SU-DHL-6 (cell line): ENCODE data around the gene GRAP2.
"Not testable (repeated sequence)": the region's sequence is repeated elsewhere in the genome, so short reads cannot be mapped to it uniquely, and the experiment has no call there.

Source experiments
- H2AFZ ChIP-seq: fragments of 200-600 bp; sonication (generic); 2 replicates; pipeline ENCODE4 v1.6.1; 2014; ENCODE audit warnings: low read depth, mild to moderate bottlenecking, moderate library complexity, mixed read lengths, antibody characterized with exemption, low read length; ENCODE audit not compliant: severe bottlenecking
- H3F3A ChIP-seq: fragments of 200-600 bp; shearing (Covaris generic); 2 replicates; pipeline ENCODE4 v1.6.0; 2016; ENCODE audit warnings: antibody characterized with exemption, mild to moderate bottlenecking; ENCODE audit not compliant: insufficient read depth
- H3K27ac ChIP-seq: fragments of 200-600 bp; sonication (generic); 2 replicates; pipeline ENCODE4 v1.5.1; 2016; ENCODE audit warnings: low read depth, mild to moderate bottlenecking, low read length, moderate library complexity, mixed read lengths
- H3K27me3 ChIP-seq: fragments of 200-600 bp; sonication (generic), shearing (Covaris generic); 2 replicates; pipeline ENCODE4 v1.6.0; 2014; ENCODE audit warnings: mild to moderate bottlenecking, low read length
- H3K36me3 ChIP-seq: fragments of 200-600 bp; sonication (generic); 2 replicates; pipeline ENCODE4 v1.6.1; 2014; ENCODE audit warnings: mild to moderate bottlenecking, low read length, mixed read lengths
- H3K4me2 ChIP-seq: fragments of 300-600, 200-600 bp; shearing (Covaris generic), sonication (generic); 2 replicates; pipeline ENCODE4 v1.6.0; 2014; ENCODE audit warnings: low read length, low read depth, mild to moderate bottlenecking; ENCODE audit not compliant: poor library complexity, severe bottlenecking
- H3K4me3 ChIP-seq: fragments of 200-600 bp; sonication (generic); 2 replicates; pipeline ENCODE4 v1.5.1; 2014; ENCODE audit warnings: antibody characterized with exemption, low read length, mild to moderate bottlenecking, mixed read lengths; ENCODE audit not compliant: insufficient read depth, poor library complexity, severe bottlenecking
- H3K79me2 ChIP-seq: fragments of 200-600 bp; sonication (generic); 2 replicates; pipeline ENCODE4 v1.6.1; 2014; ENCODE audit warnings: mild to moderate bottlenecking, low read length, moderate library complexity; ENCODE audit not compliant: insufficient read depth
- H3K9ac ChIP-seq: fragments of 200-600 bp; sonication (generic); 2 replicates; pipeline ENCODE4 v1.7.0; 2014; ENCODE audit warnings: mild to moderate bottlenecking, low read length
- H3K9me2 ChIP-seq: fragments of 200-600 bp; sonication (generic); replicated peaks from 2 replicates; pipeline ENCODE4 v1.6.1; 2014; ENCODE audit warnings: low read length; ENCODE audit not compliant: insufficient read depth
- H3K9me3 ChIP-seq: fragments of 200-600 bp; sonication (generic); 2 replicates; pipeline ENCODE4 v1.6.1; 2014; ENCODE audit warnings: low read length, mixed read lengths; ENCODE audit not compliant: insufficient read depth
- H4K20me1 ChIP-seq: fragments of 200-600 bp; sonication (generic); 2 replicates; pipeline ENCODE4 v1.6.1; 2014; ENCODE audit warnings: low read depth, mild to moderate bottlenecking, antibody characterized with exemption, low read length, moderate library complexity, mixed read lengths
- EZH2phosphoT487 ChIP-seq: fragments of 200-600 bp; sonication (generic), shearing (Covaris generic); conservative IDR thresholded peaks from 2 replicates; pipeline ENCODE4 v1.6.1; 2018; ENCODE audit warnings: mild to moderate bottlenecking, antibody characterized with exemption, low read length, moderate library complexity, mixed read lengths
- TF ChIP-seq, protein P1 (sequence below): fragments of 200-600 bp; sonication (generic); IDR thresholded peaks from one replicate; pipeline ENCODE4 v1.5.1; 2017; ENCODE audit warnings: antibody characterized with exemption, mild to moderate bottlenecking, low read length, moderate library complexity; ENCODE audit not compliant: insufficient read depth, poor library complexity, severe bottlenecking

Gene GRAP2

GRCh38 chr22:39856588-39856987 is 44.3 kb upstream of the GRAP2 start:
- Histone ChIP-seq H3K4me2 (no peak overlapping the region), H3F3A (no peaks in the 10 kb centered on the region), H3K27me3 (0 out of 2 replicates have a peak, but pooled peaks cover 3% of the 10 kb centered on the region), H3K9ac (no peak overlapping the region), H3K79me2 (no peaks in the 10 kb centered on the region), H3K9me2 (no peaks in the 10 kb centered on the region), H4K20me1 (no peaks in the 10 kb centered on the region), H3K27ac (no peak overlapping the region), H2AFZ (no peak overlapping the region), H3K4me3 (no peak overlapping the region), H3K36me3 (no peaks in the 10 kb centered on the region), H3K9me3 (no peaks in the 10 kb centered on the region)
- TF ChIP-seq, protein P1, sequence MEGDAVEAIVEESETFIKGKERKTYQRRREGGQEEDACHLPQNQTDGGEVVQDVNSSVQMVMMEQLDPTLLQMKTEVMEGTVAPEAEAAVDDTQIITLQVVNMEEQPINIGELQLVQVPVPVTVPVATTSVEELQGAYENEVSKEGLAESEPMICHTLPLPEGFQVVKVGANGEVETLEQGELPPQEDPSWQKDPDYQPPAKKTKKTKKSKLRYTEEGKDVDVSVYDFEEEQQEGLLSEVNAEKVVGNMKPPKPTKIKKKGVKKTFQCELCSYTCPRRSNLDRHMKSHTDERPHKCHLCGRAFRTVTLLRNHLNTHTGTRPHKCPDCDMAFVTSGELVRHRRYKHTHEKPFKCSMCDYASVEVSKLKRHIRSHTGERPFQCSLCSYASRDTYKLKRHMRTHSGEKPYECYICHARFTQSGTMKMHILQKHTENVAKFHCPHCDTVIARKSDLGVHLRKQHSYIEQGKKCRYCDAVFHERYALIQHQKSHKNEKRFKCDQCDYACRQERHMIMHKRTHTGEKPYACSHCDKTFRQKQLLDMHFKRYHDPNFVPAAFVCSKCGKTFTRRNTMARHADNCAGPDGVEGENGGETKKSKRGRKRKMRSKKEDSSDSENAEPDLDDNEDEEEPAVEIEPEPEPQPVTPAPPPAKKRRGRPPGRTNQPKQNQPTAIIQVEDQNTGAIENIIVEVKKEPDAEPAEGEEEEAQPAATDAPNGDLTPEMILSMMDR, result no peak
- no peak for TF ChIP-seq EZH2phosphoT487

DNA sequence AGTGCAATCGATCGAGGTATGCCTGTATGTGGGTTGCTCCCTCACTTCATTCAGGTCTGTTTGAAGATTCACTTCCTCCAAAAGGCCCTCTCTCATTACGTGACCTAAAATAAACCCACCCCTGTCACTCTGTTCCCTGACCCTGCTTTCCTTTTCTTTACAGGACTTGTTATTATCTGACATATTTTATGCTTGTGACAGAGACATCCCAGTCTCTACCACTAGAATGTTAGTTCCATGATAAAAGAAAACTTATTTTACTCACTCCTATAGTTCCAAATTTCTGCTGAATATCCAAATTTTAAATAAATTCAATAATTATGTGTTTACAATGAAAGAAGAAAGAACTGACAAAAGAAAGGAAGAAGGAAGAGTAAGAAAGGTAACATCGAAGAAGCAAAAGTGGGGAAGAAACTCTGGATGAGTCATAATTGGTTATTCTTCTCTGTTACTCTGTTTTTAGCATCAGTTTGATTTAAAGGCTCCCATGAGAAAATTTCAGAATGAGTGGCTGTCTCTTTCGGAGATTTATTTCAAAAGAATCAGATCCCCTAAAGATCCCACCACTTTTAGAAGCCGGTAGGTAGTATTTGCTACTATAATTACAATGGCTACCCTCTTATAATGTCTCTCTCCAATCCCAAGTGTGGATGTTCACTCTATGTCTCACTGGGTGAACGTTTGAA is 40.8 kb upstream of the GRAP2 start:
- H3K4me2 ChIP-seq, result no peak overlapping the region
- H3K4me3 ChIP-seq, result no peak overlapping the region

GRCh38 chr22:39868741-39869140 is 32.1 kb upstream of the GRAP2 start:
- Histone ChIP-seq H3K9ac (no peak overlapping the region), H3K27ac (no peak overlapping the region), H4K20me1 (no peaks in the 10 kb centered on the region), H3K79me2 (no peaks in the 10 kb centered on the region), H3K27me3 (no peaks in the 10 kb centered on the region), H2AFZ (no peak overlapping the region), H3K9me3 (no peaks in the 10 kb centered on the region), H3K36me3 (no peaks in the 10 kb centered on the region), H3K4me2 (no peak overlapping the region), H3K9me2 (no peaks in the 10 kb centered on the region), H3F3A (no peaks in the 10 kb centered on the region), H3K4me3 (no peak overlapping the region)
- no peak for TF ChIP-seq EZH2phosphoT487
- TF ChIP-seq, protein P1, result no peak

More for the DNA sequence above, 40.8 kb upstream of the GRAP2 start:
- no peaks in the 10 kb centered on the region for H3K36me3 ChIP-seq
- no peaks in the 10 kb centered on the region for H3K9me3 ChIP-seq
- H3K27ac ChIP-seq, result no peak overlapping the region
- no peak overlapping the region for H3K9ac ChIP-seq
- H2AFZ ChIP-seq, result no peak overlapping the region
- no peak for TF ChIP-seq EZH2phosphoT487
- TF ChIP-seq, protein P1, result no peak
- H3K27me3 ChIP-seq, result 0 out of 2 replicates have a peak, but pooled peaks cover 3% of the 10 kb centered on the region
- H4K20me1 ChIP-seq, result no peaks in the 10 kb centered on the region
- no peaks in the 10 kb centered on the region for H3K9me2 ChIP-seq
- no peaks in the 10 kb centered on the region for H3K79me2 ChIP-seq
- no peaks in the 10 kb centered on the region for H3F3A ChIP-seq

DNA sequence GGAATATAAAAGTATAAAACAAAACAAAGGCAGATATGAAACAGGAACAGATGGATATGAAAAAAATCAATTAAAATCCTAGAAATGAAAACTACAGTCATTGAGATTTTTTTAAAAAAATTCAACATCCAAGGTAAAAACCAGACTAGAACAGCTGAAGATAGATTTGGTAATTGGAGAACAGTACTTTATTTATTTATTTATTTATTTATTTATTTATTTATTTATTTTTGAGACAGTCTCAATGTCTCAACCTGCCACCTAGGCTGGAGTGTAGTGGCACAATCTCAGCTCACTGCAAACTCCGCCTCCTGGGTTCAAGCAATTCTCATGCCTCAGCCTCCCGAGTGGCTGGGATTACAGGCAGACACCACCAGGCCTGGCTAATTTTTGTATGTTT is 31.1 kb upstream of the GRAP2 start:
- H4K20me1 ChIP-seq, H2AFZ ChIP-seq, H3K27me3 ChIP-seq, H3K27ac ChIP-seq, H3K4me2 ChIP-seq, H3K9me2 ChIP-seq, H3K4me3 ChIP-seq, H3K36me3 ChIP-seq, H3K9ac ChIP-seq, H3F3A ChIP-seq, H3K9me3 ChIP-seq, H3K79me2 ChIP-seq: not testable (repeated sequence)
